Activated B cell treated with CpG ODN at 0.5 μM for 24 hours (primary cell): ENCODE data around the gene NR3C2. TPM values are rescaled to one million over a fixed set of nuclear protein-coding genes. Genes with fewer than 3 reads are reported as not detected.

ENCODE experiments used
- ATAC-seq: fragments of 200-7000 bp; cut with Tn5 transposase; one replicate; pipeline ENCODE4 v1.10.0; 2021; ENCODE audit warnings: low read depth, mild to moderate bottlenecking, moderate library complexity
- CTCF ChIA-PET: fragments of 350-600 bp; sonication (Branson Sonifier 250); formaldehyde crosslinking; loops from one replicate; lab custom pipeline; 2021; ENCODE audit warnings: antibody characterized with exemption; lab: Charles Lee
- POLR2A ChIA-PET: fragments of 350-600 bp; sonication (Branson Sonifier 250); formaldehyde crosslinking; loops from one replicate; lab custom pipeline; 2021; ENCODE audit warnings: antibody characterized with exemption; lab: Charles Lee
- DNase-seq: peaks from one replicate; pipeline ENCODE4 v3.0.0; 2022
- H3K27ac Mint-ChIP-seq: one replicate; pipeline ENCODE4 v1.8.0; 2020; ENCODE audit warnings: mixed read lengths
- H3K27me3 Mint-ChIP-seq: one replicate; pipeline ENCODE4 v1.8.0; 2021; ENCODE audit warnings: mixed read lengths
- H3K36me3 Mint-ChIP-seq: one replicate; pipeline ENCODE4 v1.8.0; 2021; ENCODE audit warnings: low read depth, mixed read lengths
- H3K4me1 Mint-ChIP-seq: one replicate; pipeline ENCODE4 v1.8.0; 2021; ENCODE audit warnings: mixed read lengths
- H3K4me3 Mint-ChIP-seq: one replicate; pipeline ENCODE4 v1.8.0; 2020; ENCODE audit warnings: mild to moderate bottlenecking, mixed read lengths
- H3K9me3 Mint-ChIP-seq: one replicate; pipeline ENCODE4 v1.8.0; 2020; ENCODE audit warnings: mixed read lengths
- CTCF ChIP-seq: fragments of 200-600 bp; IDR thresholded peaks from one replicate; pipeline ENCODE4 v1.8.0; 2022; ENCODE audit warnings: antibody characterized with exemption, mild to moderate bottlenecking
- intact Hi-C: fragments of 100-400 bp; cut with micrococcal nuclease; formaldehyde crosslinking; loops from one replicate; pipeline ENCODE4 v1.15.1; 2024
- total RNA-seq: library from RNA; stranded (reverse); gene quantifications from 2 replicates; pipeline ENCODE4 v1.2.3, GENCODE V29; 2022

The NR3C2 gene
- total RNA-seq, 1 donor from 2014 or later = 4.5 TPM

GRCh38 chr4:148071009-148071408 lies 371.2 kb downstream of the NR3C2 start:
- CTCF ChIA-PET = no interaction called here
- peaks cover 13% of the 10 kb centered on the region for H3K9me3 Mint-ChIP-seq
- ATAC-seq (no peak), DNase-seq (no peak)
- H3K36me3 Mint-ChIP-seq = peaks cover 2% of the 10 kb centered on the region
- H3K4me3 Mint-ChIP-seq = no peak overlapping the region
- no peaks in the 10 kb centered on the region for H3K4me1 Mint-ChIP-seq
- TF ChIP-seq CTCF = no peak
- H3K27me3 Mint-ChIP-seq = no peaks in the 10 kb centered on the region
- intact Hi-C loops = no loop called here
- POLR2A ChIA-PET = no interaction called here
- H3K27ac Mint-ChIP-seq = no peak overlapping the region

GRCh38 chr4:148069895-148070178 lies 372.4 kb downstream of the NR3C2 start:
- no peaks in the 10 kb centered on the region for H3K27me3 Mint-ChIP-seq
- no peaks in the 10 kb centered on the region for H3K4me1 Mint-ChIP-seq
- no peaks in the 10 kb centered on the region for H3K36me3 Mint-ChIP-seq
- no peak for TF ChIP-seq CTCF
- ATAC-seq = no peak
- no peak overlapping the region for H3K4me3 Mint-ChIP-seq
- DNase-seq = no peak
- POLR2A ChIA-PET = no interaction called here
- H3K9me3 Mint-ChIP-seq = peaks cover 6% of the 10 kb centered on the region
- CTCF ChIA-PET = no interaction called here
- intact Hi-C loops = no loop called here
- no peak overlapping the region for H3K27ac Mint-ChIP-seq

- Mint-ChIP-seq H3K9me3 (peaks cover 3% of the 10 kb centered on the region), H3K27ac (no peak overlapping the region), H3K4me3 (no peak overlapping the region), H3K27me3 (no peaks in the 10 kb centered on the region), H3K36me3 (no peaks in the 10 kb centered on the region), H3K4me1 (no peaks in the 10 kb centered on the region)
- no peak for DNase-seq
- ChIA-PET CTCF (no interaction called here), POLR2A (no interaction called here)
- intact Hi-C loops = no loop called here
- no peak for TF ChIP-seq CTCF
- ATAC-seq = no peak
These were observed 372.9 kb downstream of the NR3C2 start for GRCh38 chr4:148069086-148069894.

DNA sequence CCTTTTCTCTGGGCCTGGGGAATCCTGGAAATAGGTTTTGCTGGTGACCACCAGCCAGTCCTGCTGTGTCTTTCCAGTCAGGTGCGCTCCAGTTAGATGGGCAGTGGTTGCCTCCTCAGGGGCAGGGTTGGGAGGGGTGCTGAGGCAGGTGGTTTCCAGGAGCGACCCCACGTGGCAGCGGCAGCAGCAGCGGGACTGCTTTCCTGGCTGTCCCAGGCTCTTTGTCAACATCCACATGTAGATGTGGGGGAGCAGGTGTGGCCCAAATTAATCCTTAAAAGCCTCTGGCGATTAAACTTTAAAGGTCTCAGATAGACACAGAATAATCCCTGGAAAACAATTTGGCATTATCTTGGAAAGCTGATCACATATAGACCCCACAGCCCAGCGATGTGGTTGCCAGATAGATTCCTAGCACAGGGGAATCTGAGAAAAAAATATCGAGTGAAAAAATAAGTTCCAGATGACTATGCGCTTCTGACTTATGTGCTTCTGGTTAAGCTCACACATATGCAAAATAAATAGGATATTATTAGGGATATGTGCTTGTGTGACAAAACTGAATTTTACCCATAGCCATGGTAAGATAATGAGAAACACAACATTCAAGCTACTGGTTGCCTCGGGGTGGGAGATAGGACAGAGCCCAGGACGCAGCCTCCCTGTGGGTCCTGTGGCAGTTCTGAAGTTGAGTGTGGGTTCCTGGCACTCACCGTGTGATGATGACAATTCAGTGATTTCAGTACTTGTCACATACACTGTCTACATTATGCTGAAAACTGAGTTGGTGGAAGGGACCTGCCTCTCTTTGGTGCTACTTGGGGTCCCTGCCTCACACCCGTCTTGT lies 373.9 kb downstream of the NR3C2 start:
- no peaks in the 10 kb centered on the region for H3K4me1 Mint-ChIP-seq
- ATAC-seq (no peak), DNase-seq (no peak)
- POLR2A ChIA-PET = no interaction called here
- no peaks in the 10 kb centered on the region for H3K27me3 Mint-ChIP-seq
- TF ChIP-seq CTCF = no peak
- H3K27ac Mint-ChIP-seq = no peak overlapping the region
- no peaks in the 10 kb centered on the region for H3K9me3 Mint-ChIP-seq
- H3K36me3 Mint-ChIP-seq = no peaks in the 10 kb centered on the region
- intact Hi-C loops = no loop called here
- CTCF ChIA-PET = no interaction called here
- no peak overlapping the region for H3K4me3 Mint-ChIP-seq

- Mint-ChIP-seq H3K36me3 (no peaks in the 10 kb centered on the region), H3K4me1 (no peaks in the 10 kb centered on the region), H3K4me3 (no peak overlapping the region), H3K27ac (no peak overlapping the region), H3K27me3 (no peaks in the 10 kb centered on the region), H3K9me3 (no peaks in the 10 kb centered on the region)
- POLR2A ChIA-PET = no interaction called here
- ATAC-seq (no peak), DNase-seq (no peak)
- CTCF ChIA-PET = no interaction called here
- no peak for TF ChIP-seq CTCF
- intact Hi-C loops = no loop called here
These were observed 374.8 kb downstream of the NR3C2 start for GRCh38 chr4:148067301-148067916.
